Measurements from ENCODE around the gene SH3BP1.
"Not testable (repeated sequence)": the region's sequence is repeated elsewhere in the genome, so short reads cannot be mapped to it uniquely, and the experiment has no call there.

The SH3BP1 gene

GRCh38 chr22:37678372-37678771 is 38.9 kb downstream of the SH3BP1 start:
- TF ChIP-seq POLR2A (IDR thresholded peaks at IDR 0.05; ENCODE audit: low read depth, low read length): no peak
- FAIRE-seq (no peak), DNase-seq (ENCODE audit: insufficient read length, low spot score) (no peak)

- FAIRE-seq (no peak), DNase-seq (ENCODE audit: insufficient read length, low spot score) (no peak)
- no peak for TF ChIP-seq POLR2A (IDR thresholded peaks at IDR 0.05; ENCODE audit: low read depth, low read length)
Measured at GRCh38 chr22:37679670-37680069, 40.2 kb downstream of the SH3BP1 start.

- TF ChIP-seq POLR2A (IDR thresholded peaks at IDR 0.05; ENCODE audit: low read depth, low read length): no peak
- DNase-seq (ENCODE audit: insufficient read length, low spot score) (no peak), FAIRE-seq (no peak)
Measured at GRCh38 chr22:37680191-37680851, 40.9 kb downstream of the SH3BP1 start.

- no peak; the same call in 1 of the 2 replicates for TF ChIP-seq POLR2A (IDR thresholded peaks at IDR 0.05; ENCODE audit: low read depth, low read length)
- DNase-seq (ENCODE audit: insufficient read length, low spot score) (no peak), FAIRE-seq (no peak)
Measured at GRCh38 chr22:37681001-37681424, 41.5 kb downstream of the SH3BP1 start.

- DNase-seq (ENCODE audit: insufficient read length, low spot score) (peak; percentile 42), FAIRE-seq (no peak)
- TF ChIP-seq POLR2A (IDR thresholded peaks at IDR 0.05; ENCODE audit: low read depth, low read length): no peak
Measured at GRCh38 chr22:37681556-37682049, 42.1 kb downstream of the SH3BP1 start.

GRCh38 chr22:37684803-37685615 is 45.5 kb downstream of the SH3BP1 start:
- DNase-seq (ENCODE audit: insufficient read length, low spot score): no peak
- TF ChIP-seq POLR2A (IDR thresholded peaks at IDR 0.05; ENCODE audit: low read depth, low read length): no peak
- no peak for FAIRE-seq

GRCh38 chr22:37686002-37686982 is 46.8 kb downstream of the SH3BP1 start, which contains the start of gene NOL12:
Gene NOL12 (plus strand): TSS chr22:37686343. CDS start chr22:37686393, 50 bp downstream.
- DNase-seq (ENCODE audit: insufficient read length, low spot score) (peak; percentile 57), FAIRE-seq (no peak)
- TF ChIP-seq POLR2A (IDR thresholded peaks at IDR 0.05; ENCODE audit: low read depth, low read length): no peak; the same call in 1 of the 2 replicates

- DNase-seq (ENCODE audit: insufficient read length, low spot score): no peak
- TF ChIP-seq POLR2A (IDR thresholded peaks at IDR 0.05; ENCODE audit: low read depth, low read length): no peak
- FAIRE-seq: no peak
Measured at GRCh38 chr22:37690407-37690806, 50.9 kb downstream of the SH3BP1 start.

GRCh38 chr22:37690901-37691504 is 51.5 kb downstream of the SH3BP1 start:
- DNase-seq (ENCODE audit: insufficient read length, low spot score): no peak
- FAIRE-seq: no peak
- TF ChIP-seq POLR2A (IDR thresholded peaks at IDR 0.05; ENCODE audit: low read depth, low read length): no peak

GRCh38 chr22:37692627-37693285 is 53.3 kb downstream of the SH3BP1 start:
- TF ChIP-seq POLR2A (IDR thresholded peaks at IDR 0.05; ENCODE audit: low read depth, low read length): no peak
- no peak for FAIRE-seq

GRCh38 chr22:37694131-37694530 is 54.7 kb downstream of the SH3BP1 start:
- not testable (repeated sequence) for FAIRE-seq; DNase-seq (ENCODE audit: insufficient read length, low spot score)

More at GRCh38 chr22:37692627-37693285, 53.3 kb downstream of the SH3BP1 start:
- no peak for DNase-seq (ENCODE audit: insufficient read length, low spot score)

GRCh38 chr22:37696260-37696656 is 56.8 kb downstream of the SH3BP1 start:
- not testable (repeated sequence) for DNase-seq (ENCODE audit: insufficient read length, low spot score); FAIRE-seq
